KG1 (cell line): ENCODE results near the gene EIF4G1.

Source experiments
- DNase-seq: peaks from one replicate; lab custom pipeline; 2025; lab: John Stamatoyannopoulos, UW

EIF4G1 gene

DNA sequence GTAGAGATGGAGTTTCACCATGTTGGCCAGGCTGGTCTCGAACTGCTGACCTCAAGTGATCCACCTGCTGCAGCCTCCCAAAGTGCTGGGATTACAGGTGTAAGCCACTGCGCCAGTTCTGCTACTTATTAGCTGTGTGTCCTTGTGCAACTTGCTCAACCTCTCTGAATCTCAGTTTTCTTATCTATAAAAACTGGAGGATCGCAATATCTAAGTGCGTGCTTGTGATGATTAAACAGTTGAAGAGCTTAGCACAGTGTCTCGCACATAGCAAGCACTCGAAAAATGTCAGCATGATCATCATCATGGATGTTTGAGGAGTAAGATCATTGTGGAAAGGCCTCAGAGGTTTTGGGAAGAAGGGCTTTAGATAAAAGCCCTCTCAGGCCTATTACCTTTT lies 36.2 kb downstream of the EIF4G1 start:
- no peak for DNase-seq

DNA sequence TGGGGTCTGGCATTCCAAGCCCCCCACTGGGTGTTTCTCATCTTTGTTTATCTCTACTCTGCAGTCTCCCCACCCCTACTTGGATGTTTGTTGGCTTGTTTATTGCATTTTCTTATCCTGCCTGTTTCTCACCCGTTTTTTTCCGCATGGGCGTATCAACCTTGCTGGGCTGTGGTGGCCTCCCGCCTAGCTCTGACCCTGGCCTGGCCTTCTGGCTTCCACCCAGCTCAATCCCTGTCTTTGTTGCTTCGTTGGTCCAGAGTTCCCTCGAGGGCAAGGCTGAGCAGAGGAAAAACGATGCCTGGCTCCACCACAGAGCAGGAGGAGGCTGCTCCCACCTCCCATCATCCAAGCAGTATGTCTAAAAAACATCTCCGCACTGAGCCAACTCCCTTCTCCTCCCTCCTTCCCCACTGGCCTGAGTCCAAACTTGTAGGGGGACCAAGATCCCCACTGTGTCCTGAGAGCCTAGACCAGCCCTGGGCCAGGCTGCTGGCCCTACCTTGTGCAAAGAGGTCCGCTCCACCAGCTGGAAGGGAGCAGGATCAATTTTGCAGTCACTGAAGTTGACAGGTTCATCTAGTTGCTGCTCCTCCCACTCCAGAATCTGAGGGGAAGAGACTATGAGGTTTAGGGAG lies 37.2 kb downstream of the EIF4G1 start:
- no peak for DNase-seq

DNA sequence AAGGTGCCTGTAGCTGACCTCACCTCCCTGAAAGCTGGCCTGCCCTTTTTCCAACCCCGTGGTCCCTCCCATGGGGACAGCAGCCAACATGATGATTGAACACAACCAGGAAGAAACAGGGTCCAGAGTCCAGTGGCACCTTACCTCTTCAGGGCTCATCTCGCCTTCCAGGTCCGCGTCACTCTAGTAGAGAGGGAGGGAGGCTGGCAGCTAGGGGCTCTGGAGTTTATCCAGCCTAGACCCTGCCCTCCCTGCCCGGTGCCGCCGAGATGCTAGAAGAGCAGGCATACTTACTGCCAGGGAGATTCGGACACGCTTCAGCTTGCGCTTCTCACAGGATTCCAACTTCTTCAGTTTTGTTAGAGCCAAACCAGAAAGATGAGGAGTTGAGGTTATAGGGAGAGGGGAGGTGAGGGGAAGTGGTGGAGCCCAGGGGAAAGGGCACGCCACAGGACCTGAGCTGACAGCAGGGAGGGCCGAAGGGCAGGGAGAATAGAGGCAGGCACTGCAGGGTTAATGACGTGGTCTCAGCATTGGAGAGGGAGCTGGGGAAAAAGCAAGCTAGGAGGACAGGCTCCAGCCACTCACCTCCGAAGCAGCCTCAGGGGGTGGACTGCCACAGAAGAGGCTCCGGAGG lies 37.9 kb downstream of the EIF4G1 start:
- no peak for DNase-seq

DNA sequence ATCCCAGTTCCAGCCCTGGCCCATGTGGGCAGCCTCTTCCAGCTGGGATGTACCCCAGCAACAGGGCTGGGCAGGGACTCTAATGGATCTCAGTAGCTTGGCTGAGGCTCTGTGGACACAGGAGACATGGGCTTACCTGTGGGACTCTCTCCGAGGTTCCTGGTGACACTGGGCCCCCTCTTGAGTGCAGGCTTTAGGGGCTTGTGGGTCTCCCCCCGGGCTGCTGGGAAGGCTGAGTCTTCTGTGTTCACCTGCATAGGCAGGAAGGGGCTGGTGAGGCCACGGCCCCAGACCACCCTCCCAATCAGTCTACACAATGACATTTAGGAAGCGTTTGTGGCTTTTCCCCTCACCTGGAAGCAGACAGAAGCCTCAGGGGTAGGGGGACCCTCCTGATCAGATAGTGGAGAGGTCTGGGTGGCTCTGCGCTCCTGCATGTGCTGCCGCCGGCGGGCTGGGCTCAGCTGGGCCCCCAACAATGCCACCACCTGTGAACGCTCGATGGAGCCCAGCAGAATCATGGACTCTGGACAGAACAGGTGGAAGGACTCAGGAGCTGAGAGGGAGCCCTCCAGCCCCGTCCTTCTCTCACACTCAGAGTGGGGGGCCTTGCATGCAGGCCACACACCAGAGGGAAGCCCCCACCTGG lies 38.6 kb downstream of the EIF4G1 start:
- DNase-seq, result no peak

DNA sequence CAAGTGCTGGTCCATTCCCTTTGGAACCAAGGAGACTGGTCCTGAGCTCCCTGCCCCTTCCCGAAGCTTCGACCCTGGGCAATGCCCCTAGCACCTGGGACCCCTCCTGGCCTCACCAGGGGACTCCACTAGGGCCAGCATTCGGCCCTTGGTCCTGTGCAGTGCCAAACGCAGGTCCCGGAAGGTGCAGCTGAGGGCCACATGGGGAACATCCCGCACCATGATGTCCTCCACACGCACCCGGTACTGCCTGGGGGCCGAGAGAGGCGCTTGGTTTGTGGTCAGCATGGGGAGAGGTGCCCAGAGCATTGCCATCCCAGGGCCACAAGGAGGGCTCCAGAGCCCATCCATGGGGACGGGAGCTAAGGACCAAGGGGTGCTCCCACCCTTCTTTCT lies 39.1 kb downstream of the EIF4G1 start:
- DNase-seq, result no peak

DNA sequence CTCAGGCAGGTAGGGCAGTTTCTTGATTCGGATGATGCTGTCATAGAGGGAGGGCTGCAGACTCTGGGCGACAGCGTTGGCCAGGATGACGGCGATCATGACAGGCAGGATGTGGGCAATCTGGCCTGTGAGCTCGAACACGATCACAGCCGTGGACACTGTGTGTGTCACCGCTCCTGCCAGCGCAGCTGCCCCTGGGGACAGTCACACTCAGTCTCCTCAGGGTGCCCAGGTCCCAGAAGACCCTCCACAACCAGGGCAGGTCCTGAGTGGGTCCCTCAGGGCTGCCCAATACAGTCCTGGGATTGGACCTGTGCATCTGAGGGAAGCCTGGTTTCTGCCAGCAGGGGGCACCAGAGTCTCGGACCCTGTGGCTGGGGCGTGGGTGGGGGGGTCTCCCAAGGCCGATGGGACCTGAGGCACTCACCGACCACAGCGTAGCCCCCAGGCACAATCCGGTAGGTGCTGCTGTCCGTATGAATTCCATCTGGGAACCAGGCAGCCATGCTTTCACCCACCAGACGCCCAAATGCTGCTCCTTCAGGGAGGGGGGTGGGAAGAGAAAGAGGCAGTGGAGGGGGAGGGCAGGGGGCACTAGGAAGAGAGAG lies 39.8 kb downstream of the EIF4G1 start:
- no peak for DNase-seq

DNA sequence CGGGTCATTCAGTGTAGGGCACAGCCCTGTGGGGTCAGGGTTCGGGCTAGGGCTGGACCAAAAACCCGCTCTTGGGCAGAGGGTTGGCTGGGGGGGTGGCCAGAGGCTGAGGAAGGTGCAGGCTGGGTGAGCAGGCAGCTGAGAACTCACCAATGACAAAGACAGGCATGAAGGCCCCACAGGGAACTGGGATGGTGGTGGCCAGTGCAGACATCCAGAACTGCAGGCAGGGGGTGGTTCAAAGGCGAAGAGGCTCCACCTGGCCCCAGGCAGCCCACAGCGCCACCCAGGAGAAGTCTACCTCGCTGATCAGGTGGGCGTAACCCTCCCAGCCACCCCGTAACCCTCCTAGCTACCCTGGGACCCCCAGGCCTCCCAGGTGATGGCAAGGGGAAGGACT lies 40.3 kb downstream of the EIF4G1 start:
- DNase-seq, result no peak

DNA sequence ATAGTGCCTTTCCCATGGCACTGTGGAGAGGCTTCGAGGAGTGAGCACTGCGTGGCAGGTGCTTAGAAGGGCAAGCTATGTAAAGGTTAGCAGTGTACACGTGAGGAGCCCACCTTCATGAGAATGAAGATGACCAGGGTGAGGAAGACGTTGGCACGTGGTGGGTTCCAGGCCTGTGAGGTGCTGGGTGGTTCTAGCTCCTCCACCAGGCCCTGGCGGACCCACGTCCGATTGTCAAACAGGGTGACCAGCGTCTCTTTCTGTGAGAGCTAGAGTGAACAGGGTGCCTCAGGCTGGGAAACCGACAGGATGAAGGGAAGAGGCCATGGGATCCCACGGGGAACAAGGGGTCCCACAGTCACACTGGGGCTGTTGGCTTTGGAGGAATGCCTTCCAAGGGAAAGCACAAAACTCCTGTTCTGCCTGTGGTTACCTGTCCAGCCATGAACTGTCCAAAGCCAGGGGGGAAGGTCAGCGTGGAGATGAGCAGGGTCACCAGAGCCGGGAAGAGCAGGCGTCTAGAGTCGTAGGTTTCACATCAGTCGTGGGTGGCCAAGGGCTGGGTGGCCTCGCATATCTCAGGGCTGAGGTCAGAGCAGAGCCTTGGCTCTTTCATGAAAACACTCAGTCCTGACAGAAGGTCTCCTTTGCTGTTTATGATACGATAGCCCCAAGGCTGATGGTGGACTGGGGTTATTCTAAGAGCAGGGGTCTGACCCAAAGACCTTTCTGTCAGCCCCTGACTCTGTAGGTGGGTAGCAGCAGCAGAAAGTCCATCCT lies 41.0 kb downstream of the EIF4G1 start:
- no peak for DNase-seq

DNA sequence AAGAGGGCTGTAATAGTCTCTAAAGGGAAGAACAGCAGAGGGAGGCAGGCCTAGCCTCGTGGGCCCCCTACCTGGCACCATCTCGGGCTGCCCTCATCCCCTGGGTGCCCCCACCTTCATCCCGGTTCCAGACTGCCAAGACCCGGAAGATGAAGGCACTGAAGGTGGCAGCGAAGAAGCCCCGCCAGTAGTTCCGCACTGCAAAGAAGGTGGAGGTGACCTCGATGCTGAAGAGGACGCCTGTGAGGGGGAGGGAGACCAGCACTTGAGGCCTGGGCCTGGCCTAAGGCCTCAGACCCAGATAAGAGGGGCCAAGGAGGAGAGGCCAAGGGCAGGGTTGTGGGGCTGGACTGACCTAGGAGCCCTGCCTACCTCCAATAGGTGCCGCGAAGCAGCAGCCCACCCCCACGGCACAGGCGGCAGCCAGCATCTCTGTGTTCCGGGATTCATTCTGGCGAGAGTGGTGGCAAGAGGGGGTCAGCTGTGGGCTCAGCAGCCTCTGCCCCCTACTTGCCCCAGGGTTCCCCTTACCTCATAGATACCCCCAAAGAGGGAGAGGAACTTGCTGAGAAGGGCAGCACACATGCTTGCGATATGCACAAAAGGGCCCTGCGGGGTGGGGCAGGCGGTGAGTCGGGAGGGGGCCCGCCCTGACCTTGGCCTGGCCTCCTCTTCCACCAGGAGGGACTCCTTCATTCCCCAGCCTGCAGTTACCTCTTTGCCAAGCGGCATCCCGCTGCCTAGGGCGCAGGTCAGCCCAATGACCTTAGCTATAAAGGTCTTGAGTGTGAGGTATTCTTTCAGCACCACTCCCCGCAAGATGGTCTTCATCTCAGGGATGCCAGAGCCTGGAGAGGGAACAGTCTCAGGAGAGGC lies 43.1 kb downstream of the EIF4G1 start:
- DNase-seq, result no peak

DNA sequence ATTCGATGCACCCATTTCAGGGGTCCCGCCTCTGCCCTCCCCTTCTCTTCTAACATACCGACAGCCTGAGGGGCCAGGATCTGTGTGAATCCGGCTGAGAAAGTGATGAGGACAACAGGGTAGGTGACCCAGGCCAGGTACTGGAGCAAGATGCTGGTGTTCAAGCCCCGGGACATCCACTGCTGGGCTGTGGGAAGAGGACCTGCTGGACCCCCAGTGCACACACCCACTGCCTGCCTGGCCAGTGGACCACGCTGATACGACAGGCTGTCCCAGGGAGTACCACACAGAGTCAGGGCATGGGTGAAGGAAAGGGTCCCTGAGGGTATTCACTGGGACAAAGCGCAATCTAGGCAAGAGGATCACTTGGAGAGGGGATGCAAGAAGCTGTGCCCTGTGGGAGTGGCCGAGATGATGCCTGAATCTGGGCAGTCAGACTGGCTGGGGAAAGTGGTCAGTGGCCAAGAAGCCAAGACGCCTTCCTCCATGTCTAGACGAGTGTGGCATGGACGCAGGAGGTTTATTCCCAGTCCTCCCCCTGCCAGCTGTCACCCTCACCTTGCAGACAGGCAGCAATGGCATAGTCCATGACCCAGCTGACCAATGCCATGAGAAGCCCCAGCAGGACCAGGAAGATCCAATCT lies 43.8 kb downstream of the EIF4G1 start:
- DNase-seq, result no peak

DNA sequence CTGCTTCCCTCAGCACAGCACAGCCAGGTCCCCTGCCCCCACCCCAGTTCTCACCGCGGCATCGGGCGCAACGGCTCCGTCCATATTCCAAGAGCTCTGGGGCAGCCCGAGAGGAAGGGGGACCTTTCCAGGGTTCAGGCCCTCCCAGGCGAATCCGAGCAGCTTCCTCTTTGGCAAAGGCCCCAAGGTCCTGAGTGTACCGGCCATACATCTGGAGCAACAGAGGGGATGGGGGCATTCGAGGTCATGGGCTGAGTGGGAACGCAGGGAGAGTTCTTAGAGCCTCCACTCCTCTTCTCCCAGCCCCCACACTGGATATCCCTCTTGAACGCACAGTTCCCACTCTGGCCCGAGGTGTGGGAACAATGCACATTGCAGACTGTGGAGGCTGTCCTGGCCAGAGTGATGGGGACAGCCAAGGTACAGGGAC lies 44.5 kb downstream of the EIF4G1 start:
- no peak for DNase-seq

DNA sequence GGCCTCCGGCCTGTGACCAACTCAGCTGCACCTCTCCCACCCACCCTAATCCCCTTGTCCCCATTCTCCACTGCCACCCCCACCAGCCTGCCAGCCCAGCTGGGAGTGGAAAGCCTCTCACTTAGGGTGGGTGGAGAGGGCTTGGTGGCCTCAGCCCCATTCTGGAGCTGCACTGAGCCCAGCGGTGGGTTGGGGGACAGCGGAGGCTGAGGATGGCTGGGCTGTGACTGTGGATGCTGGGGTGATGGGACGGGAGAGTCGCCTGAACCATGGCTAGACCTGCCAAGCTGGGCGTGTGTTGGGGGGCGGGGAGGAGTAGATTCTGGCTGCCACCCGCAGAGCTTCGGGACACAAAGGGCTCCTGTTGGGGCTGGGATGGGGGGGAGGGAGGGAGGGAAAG lies 45.2 kb downstream of the EIF4G1 start:
- no peak for DNase-seq

DNA sequence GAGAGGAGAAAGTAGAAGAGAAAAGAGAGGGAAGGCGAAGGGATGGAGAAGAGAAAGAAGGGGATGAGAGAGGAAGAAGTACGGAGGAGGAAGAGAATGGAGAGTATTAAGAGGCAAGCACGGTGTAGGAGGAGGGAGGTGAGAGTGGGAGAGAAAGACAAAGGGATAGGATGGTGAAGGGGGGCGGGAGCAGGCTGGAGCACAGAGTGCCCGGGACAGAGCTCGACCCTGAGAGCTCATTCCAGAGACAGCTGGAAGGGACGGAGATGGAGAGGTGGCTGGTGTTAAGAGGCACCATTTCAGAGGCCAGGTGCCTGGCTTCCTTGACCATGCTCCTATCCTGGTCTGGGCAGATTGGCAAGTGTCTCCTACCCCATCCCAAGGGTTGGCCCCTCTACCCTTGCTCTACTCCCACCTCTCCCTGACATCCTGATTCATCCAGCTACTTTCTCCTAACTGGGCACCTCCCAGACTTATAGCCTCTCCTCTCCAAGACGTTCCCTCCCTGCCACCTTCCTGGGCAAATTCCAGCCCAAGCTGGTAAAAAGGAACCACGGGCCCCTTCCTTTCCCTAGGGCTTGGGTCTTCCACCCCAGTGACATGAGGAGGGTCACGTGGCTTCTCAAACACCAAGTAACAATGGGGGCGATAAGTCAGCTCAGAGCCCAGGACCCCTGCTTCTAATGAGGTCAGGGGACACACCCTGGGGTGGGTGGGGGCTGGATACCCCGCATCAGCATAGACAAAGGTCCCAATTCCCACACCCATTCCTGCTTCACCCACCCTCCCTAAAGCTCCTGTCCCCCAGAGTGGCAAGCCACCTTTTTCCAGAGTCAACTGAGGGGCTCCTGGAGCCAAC lies 45.9 kb downstream of the EIF4G1 start:
- no peak for DNase-seq

DNA sequence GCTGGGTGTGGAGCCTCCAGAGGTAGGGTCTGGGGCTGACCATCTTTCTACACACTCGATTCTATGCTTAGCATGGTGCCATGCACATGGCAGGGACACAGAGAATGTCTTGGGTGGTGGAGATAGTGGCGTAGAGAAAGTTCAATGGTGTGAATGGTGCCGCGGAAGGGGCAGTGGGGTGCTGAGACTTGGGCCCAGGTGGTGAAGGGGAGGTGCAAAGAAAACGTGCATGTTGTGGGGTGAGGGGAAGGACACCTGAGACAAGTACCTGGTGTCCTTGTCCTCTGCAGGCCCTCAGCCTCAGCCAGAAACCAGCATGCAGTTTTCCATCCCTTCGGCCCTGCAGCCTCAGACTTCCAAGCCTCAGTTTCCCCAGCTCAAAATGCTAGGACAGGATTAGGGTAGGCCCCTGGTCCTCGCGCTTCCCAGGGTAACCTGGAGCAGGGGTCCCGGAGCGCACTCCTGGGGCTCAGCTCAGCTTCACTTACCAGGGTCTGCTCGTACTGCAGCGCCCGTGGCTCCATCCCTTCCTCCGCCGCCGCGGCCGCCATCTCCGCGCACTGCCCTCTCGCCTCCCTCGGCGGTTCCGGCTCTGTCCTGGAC lies 46.6 kb downstream of the EIF4G1 start:
- no peak for DNase-seq

DNA sequence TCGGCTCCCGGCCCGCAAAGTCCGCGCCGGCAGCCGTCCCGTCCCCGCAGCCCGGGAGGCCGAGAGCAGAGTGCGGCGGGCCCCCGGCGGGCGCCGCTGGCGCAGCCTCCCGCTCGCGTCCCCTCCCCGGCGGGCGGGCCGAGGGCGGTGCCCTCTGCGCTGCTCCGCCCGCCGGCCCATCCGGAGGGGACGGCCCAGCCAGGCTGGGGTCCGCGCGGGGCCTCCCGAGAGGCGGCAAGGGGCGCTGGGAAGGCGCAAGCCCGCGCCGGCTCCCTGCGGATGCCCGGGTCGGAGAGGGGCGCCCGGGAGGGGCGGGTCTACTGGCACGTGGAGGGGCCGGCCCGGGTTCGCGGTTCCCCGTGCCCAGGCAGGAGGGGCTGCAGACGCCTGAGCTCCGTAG lies 47.1 kb downstream of the EIF4G1 start, which contains the start of the genes CLCN2 and POLR2H:
Gene CLCN2 (minus strand): TSS at position 74 of the 400 bp plus-strand sequence. CDS start 126 bp downstream, outside the sequence.
Gene POLR2H (plus strand): TSS at position 179 of the 400 bp plus-strand sequence. CDS start 1,783 bp downstream, outside the sequence.
- DNase-seq, result no peak

DNA sequence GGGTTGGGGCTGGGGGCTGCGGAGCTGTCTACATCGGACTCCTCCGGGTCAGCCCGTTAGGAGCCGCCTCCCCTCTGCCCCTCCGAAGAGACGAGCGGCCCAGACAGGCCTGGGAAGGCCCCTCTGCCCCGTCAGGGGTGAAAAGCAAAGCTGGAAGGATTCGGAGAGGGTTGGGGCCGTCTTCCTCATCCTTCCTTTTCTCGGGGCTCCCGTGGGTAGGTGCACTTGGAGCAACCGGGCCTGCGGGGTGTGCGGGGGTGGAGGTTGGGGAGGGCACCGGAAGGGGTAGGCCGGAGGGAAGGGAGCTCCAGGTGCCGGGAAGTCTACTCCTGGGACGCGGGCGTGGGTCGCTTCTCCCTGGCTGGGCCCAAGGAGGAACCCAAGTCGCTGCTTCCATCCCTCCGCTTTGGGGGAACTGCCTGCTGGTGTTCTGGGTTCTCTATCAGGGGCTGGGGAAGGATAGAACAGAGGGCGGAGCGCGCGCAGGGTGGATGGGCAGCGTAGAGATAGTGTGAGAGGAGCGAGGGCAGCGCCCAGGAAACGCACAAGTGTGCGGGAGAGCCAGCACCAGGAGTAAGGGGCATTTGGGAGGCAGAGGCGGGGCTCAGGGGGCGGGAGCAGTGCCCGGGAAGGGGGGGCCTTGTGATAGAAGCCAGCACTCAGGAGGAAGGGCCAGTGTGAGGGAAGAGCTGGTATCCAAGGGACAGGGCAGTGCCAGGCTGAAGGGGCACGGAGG lies 47.7 kb downstream of the EIF4G1 start:
- DNase-seq, result peak; percentile 28

DNA sequence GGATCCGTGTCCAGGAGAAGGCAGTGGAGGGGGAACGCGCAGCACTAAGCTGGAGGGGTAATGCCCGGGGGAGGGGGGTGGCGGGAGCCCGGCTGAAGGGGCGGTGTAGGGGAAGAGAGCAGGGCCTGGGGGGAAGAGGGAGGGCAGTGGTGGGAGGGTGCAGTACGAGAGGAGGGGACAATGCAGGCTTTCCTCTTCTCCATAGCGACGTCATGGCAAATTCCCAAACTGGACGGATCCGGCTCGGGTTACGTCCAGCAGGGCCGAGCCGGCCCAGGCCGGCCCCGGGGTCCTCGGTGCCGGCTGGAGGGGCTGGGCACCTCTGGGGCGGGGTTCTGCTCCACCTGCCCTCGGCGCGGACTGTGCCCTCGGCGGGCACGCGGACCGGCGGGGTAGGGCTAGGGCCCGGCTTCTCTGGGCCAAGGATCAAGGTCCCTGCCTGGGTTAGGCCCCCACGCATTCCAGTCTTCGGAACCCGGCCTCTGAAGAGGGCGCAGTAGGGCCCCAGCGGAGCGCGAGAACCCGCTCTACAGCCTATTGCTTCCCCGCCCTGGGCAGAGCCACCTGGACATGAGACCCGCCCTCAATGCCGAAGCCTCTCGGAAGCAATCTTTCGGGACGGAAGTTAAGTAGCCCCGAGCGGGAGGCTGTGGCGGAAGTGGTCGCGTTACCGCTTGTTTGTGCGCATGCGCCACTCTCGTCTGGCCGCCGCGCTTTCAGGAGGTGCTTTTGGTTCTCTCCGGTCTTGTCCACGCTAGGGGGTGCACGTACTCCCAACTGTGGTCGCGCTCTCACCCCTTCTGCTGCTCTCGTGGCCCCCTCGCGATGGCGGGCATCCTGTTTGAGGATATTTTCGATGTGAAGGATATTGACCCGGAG lies 48.5 kb downstream of the EIF4G1 start:
- peak; percentile 96 for DNase-seq
